ENCODE measurements around the gene TSHZ3. TPM values are rescaled to one million over a fixed set of nuclear protein-coding genes. Genes with fewer than 3 reads are reported as not detected.

The TSHZ3 gene
- total RNA-seq, 1 experiment from 2014 or later, result 0.05 TPM

GRCh38 chr19:31357315-31357673, 8.1 kb upstream of the TSHZ3 start:
- no TSS peak for BruUV-seq (replicated peaks)
- RAD21 ChIA-PET (ENCODE audit: low non-redundant PET in 1 of 2, low total read pairs in 2 of 2, uncharacterized antibody in 2 of 2, unreplicated experiment in 2 of 2), result no interaction called here
- intact Hi-C loops (cut with micrococcal nuclease), result no loop called here

More at GRCh38 chr19:31357315-31357673, 8.1 kb upstream of the TSHZ3 start:
- H2AFZ ChIP-seq (ENCODE audit: low read depth, low read length, poor library complexity, severe bottlenecking), result no peak overlapping the region
- H3K9me2 ChIP-seq (ENCODE audit: insufficient read depth), result no peaks in the 10 kb centered on the region
- no peaks in the 10 kb centered on the region for H3K79me2 ChIP-seq (ENCODE audit: insufficient read depth, low read length)
- no peak overlapping the region for H3K4me2 ChIP-seq (ENCODE audit: low read length)
- no peak overlapping the region for H3K4me3 ChIP-seq (replicated peaks in 1 of 2; ENCODE audit: low read depth in 1 of 2, low read length in 2 of 2)
- DNase-seq (ENCODE audit: low read depth, low spot score), result no peak
- CTCF ChIA-PET, result no interaction called here
- H3K27ac ChIP-seq (ENCODE audit: low read depth, low read length), result no peak overlapping the region
- H3K9me3 ChIP-seq (ENCODE audit: control insufficient read depth in 1 of 2, insufficient read depth in 1 of 2, low read depth in 1 of 2, low read length in 2 of 2), result peaks cover 4 to 7% of the 10 kb centered on the region in 2 experiments; a peak in 2 of 4 replicates
- no peaks in the 10 kb centered on the region for H4K20me1 ChIP-seq (ENCODE audit: insufficient read depth)
- POLR2A ChIA-PET, result no interaction called here
- no peaks in the 10 kb centered on the region for H3K4me1 ChIP-seq (ENCODE audit: control insufficient read depth in 1 of 2, insufficient read depth in 2 of 2, low read length in 2 of 2)
- no peak for ATAC-seq
- TF ChIP-seq SIN3A (IDR thresholded peaks at IDR 0.05; ENCODE audit: low read depth), result no peak
- TF ChIP-seq, protein P1, sequence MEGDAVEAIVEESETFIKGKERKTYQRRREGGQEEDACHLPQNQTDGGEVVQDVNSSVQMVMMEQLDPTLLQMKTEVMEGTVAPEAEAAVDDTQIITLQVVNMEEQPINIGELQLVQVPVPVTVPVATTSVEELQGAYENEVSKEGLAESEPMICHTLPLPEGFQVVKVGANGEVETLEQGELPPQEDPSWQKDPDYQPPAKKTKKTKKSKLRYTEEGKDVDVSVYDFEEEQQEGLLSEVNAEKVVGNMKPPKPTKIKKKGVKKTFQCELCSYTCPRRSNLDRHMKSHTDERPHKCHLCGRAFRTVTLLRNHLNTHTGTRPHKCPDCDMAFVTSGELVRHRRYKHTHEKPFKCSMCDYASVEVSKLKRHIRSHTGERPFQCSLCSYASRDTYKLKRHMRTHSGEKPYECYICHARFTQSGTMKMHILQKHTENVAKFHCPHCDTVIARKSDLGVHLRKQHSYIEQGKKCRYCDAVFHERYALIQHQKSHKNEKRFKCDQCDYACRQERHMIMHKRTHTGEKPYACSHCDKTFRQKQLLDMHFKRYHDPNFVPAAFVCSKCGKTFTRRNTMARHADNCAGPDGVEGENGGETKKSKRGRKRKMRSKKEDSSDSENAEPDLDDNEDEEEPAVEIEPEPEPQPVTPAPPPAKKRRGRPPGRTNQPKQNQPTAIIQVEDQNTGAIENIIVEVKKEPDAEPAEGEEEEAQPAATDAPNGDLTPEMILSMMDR (IDR thresholded peaks at IDR 0.05 in 2 of 3, conservative IDR thresholded peaks at IDR 0.05 in 1 of 3; ENCODE audit: borderline replicate concordance in 1 of 3, insufficient read depth in 1 of 3, low read depth in 2 of 3, low read length in 2 of 3), result no peak
- no peak for TF ChIP-seq ZFX (IDR thresholded peaks at IDR 0.05)
- TF ChIP-seq JUND (IDR thresholded peaks at IDR 0.05), result no peak
- no peak for TF ChIP-seq EGR1 (IDR thresholded peaks at IDR 0.05; ENCODE audit: low read depth)
- TF ChIP-seq RAD21 (IDR thresholded peaks at IDR 0.05; ENCODE audit: low read depth), result no peak
- TF ChIP-seq YY1 (IDR thresholded peaks at IDR 0.05; ENCODE audit: extremely low read depth, insufficient replicate concordance, low read depth, low read length), result no peak
- no peak for TF ChIP-seq ZBTB33 (IDR thresholded peaks at IDR 0.05; ENCODE audit: extremely low read depth, insufficient replicate concordance, low read length)
- TF ChIP-seq FOSL1 (IDR thresholded peaks at IDR 0.05; ENCODE audit: low read depth), result no peak
- H3K9ac ChIP-seq (ENCODE audit: low read length), result no peak overlapping the region
- H3K27me3 ChIP-seq (ENCODE audit: insufficient read depth, low read length), result no peaks in the 10 kb centered on the region
- no peaks in the 10 kb centered on the region for H3K36me3 ChIP-seq (ENCODE audit: control insufficient read depth in 1 of 2, insufficient read depth in 2 of 2, low read length in 2 of 2)

All from HCT116 (cell line).